Ovary (tissue), 3 donors: Measurements from ENCODE around the gene DAZL.

ENCODE experiments used
- POLR2A ChIP-seq: fragments of 450-650 bp; IDR thresholded peaks from one replicate; pipeline ENCODE4 v1.6.1; 2017; ENCODE audit warnings: antibody characterized with exemption, mild to moderate bottlenecking, moderate library complexity
- TF ChIP-seq, protein P1 (sequence below), 3 donors: fragments of 450-650 bp in 2 of 3; fragments of 200-600 bp in 1 of 3; IDR thresholded peaks; one replicate each; pipeline versions ENCODE4 v1.5.1 to v1.8.0; 2016 to 2022; ENCODE audit warnings: antibody characterized with exemption in 3 of 3, mild to moderate bottlenecking in 1 of 3
- donor health status: DM: no; HTN: no; CAD: no.

DNA sequence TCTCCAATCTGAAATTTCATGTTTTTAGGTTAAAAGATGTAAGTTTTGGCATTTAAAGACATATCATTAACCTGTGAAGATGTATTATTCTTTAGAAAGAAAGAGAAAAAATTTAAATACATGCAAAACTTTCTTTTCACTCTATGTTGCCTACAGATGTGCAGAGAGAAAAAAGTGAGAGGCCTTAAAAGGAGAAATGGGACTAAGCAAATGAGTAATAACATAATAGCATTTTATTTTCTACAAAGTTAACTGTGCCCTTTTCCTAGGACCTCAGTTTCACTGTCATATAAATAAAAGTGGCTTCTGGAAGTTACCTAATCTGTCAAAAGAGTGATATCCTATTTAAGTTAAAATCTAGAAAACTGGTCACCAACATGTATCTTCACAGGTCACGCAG, 16.1 kb downstream of the DAZL start:
- TF ChIP-seq, protein P1, sequence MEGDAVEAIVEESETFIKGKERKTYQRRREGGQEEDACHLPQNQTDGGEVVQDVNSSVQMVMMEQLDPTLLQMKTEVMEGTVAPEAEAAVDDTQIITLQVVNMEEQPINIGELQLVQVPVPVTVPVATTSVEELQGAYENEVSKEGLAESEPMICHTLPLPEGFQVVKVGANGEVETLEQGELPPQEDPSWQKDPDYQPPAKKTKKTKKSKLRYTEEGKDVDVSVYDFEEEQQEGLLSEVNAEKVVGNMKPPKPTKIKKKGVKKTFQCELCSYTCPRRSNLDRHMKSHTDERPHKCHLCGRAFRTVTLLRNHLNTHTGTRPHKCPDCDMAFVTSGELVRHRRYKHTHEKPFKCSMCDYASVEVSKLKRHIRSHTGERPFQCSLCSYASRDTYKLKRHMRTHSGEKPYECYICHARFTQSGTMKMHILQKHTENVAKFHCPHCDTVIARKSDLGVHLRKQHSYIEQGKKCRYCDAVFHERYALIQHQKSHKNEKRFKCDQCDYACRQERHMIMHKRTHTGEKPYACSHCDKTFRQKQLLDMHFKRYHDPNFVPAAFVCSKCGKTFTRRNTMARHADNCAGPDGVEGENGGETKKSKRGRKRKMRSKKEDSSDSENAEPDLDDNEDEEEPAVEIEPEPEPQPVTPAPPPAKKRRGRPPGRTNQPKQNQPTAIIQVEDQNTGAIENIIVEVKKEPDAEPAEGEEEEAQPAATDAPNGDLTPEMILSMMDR (IDR thresholded peaks at IDR 0.05): no peak
- TF ChIP-seq POLR2A: no peak
